GM18508 (cell line): ENCODE measurements around the gene KHDC1.
"Not testable (repeated sequence)": the region's sequence is repeated elsewhere in the genome, so short reads cannot be mapped to it uniquely, and the experiment has no call there.

ENCODE experiments used
- ATAC-seq: cut with Tn5 transposase; IDR thresholded peaks from one replicate; pipeline ENCODE4 v1.9.1; 2021; ENCODE audit warnings: moderate number of reproducible peaks; ENCODE audit not compliant: insufficient read depth, unreplicated experiment

Gene KHDC1

DNA sequence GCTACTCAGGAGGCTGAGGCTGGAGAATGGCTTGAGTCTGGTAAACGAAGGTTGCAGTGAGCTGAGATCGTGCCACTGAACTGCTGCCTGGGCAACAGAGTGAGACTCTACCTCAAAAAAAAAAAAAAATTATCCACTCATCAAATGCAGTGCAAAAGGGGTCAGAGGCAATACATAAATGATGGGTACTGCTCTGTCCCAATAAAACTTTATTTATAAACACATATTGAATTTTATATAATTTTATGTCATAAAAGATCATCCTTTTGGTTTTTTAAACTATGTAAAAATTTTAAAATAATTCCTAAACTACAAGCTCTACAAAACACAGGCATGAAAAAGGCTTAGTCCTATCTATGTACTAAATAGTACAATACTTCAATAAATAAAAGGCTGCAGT, 10.3 kb downstream of the KHDC1 start:
- no peak for ATAC-seq

DNA sequence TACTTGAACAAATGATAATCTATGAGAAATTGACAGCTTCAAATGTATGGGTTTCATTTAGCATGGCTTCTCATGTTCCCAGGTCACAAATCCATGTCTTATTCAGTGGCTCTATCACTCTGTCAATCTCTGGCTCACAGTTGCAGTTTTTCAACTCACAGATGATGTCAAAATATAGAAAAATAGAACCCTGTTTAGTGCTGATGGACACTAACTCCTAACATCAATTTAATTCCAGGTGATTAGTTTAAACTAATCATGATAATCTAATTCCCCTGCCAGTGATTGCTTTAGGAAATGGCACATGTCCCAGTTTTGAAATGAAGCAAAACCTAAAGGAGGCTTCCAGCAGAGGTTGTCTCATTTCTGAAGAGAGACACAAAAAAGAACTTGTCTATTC, 13.0 kb downstream of the KHDC1 start:
- ATAC-seq: no peak

GRCh38 chr6:73248192-73248903, 14.6 kb downstream of the KHDC1 start:
- ATAC-seq: no peak

- no peak for ATAC-seq
Measured at GRCh38 chr6:73242001-73242400, 21.0 kb downstream of the KHDC1 start.

- no peak for ATAC-seq
Measured at GRCh38 chr6:73240730-73241129, 22.3 kb downstream of the KHDC1 start.

DNA sequence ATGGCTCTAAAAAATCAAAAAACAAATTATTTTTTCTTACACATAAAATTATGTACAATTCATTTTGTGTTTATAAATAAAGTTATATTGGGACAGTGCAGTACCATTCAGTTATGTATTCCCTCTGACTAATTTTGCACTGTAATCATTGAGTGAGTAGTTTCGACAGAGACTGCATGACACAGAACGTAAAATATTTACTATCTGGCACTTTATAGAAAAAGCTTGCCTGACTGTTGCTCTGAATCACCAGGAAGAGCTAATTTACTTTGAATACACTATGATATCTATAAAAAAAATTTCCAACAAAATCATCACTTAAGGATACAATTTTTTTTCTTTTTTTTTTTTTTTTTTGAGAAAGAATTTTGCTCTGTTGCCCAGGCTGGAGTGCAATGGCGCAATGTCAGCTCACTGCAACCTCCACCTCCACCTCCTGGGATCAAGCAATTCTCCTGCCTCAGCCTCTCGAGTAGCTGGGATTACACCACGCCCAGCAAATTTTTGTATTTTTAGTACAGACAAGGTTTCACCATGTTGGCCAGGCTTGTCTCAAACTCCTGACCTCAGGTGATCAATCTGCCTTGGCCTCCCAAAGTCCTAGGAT, 26.7 kb downstream of the KHDC1 start:
- no peak for ATAC-seq

- no peak for ATAC-seq
Measured at GRCh38 chr6:73234733-73235132, 28.3 kb downstream of the KHDC1 start.

DNA sequence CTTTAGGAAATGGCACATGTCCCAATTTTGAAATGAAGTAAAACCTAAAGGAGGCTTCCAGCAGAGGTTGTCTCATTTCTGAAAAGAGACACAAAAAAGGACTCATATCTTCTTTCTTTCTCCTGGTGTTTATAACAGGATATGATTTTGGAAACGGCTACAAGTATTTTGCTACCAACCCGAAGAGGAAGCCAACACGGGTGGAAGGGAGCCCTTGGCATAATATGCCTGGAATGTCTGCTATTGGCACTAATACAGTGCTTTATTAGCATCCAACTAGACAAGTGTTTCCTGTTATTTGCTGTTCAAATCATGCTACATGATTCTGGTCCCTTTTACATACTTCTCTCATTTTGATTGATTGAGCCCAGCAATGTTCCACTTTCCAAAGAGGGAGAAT, 29.0 kb downstream of the KHDC1 start:
- not testable (repeated sequence) for ATAC-seq

DNA sequence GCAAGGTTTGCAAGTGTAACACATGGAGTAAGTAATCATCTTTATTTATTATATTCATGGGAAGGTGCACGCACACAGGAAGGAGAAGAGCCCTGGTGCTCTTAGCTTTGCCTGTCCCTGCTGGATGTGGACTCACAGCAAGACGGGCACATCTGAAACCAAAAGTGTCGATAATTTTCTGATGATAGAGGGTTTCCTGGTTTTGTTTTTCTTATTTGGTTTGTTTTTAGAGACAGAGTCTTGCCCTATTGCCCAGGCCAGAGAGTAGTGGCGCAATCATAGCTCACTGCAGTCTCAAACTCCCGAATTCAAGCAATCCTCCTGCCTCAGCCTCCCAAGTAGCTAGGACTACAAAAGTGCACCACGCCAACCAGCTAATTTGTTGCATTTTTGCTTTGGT, 29.9 kb downstream of the KHDC1 start:
- ATAC-seq: no peak

GRCh38 chr6:73231986-73232391, 31.0 kb downstream of the KHDC1 start:
- peak; percentile 62 for ATAC-seq

GRCh38 chr6:73227606-73228255, 35.3 kb downstream of the KHDC1 start:
- ATAC-seq: no peak

GRCh38 chr6:73225396-73225795, 37.6 kb downstream of the KHDC1 start, which contains the start of gene KHDC1L:
KHDC1L (minus strand) TSS chr6:73225496; CDS start chr6:73225408, 88 bp downstream.
- ATAC-seq: no peak

- ATAC-seq: no peak
Measured at GRCh38 chr6:73216859-73217258, 46.1 kb downstream of the KHDC1 start.

DNA sequence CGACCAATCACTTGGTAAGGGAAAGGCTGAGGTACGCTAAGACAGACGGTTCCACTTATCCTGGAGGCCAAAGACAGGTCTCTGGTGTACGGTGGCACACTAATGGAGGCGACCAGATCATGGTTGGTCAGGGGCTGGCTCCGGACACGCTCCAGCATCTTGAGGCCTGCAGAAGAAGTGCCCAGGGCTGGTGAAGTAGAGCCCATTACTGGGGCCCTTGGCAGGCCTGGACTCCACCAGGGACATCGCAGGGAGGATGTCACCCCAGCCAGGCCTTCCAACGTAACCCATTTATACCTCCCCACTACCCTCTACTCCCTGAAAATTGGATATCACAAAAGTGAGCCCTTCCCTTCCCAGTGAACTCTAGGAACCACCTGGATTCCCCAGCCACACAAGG, 53.9 kb downstream of the KHDC1 start:
- ATAC-seq: no peak

DNA sequence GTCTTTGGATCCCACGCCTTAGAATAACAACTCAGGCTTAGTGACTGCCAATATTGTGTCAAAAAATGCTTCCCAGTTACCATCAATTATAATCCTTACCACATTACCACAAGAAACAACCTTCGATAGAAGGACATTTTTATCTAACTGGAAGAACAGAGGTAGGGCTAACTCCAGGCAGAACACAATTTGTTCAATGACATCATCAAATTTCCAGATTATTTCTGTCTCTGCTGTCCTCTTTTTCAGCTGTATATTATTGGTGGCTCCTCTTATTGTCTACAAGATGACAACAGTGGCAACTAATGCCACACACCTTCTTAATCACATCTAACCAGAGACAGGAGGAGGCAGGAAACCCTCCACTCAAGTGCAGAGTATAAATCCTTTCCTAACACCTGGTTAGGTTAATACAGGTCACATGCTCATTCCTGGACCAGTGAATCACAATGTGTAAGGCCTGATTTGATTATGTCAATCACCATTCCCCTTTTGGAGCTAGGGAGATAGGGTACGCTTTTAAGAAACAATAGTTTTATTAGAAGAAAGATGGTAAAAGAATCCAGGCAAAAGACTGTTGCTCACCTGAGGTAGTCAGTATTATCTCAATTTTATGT, 55.7 kb downstream of the KHDC1 start:
- ATAC-seq: no peak

- no peak for ATAC-seq
Measured at GRCh38 chr6:73204252-73204651, 58.7 kb downstream of the KHDC1 start.

DNA sequence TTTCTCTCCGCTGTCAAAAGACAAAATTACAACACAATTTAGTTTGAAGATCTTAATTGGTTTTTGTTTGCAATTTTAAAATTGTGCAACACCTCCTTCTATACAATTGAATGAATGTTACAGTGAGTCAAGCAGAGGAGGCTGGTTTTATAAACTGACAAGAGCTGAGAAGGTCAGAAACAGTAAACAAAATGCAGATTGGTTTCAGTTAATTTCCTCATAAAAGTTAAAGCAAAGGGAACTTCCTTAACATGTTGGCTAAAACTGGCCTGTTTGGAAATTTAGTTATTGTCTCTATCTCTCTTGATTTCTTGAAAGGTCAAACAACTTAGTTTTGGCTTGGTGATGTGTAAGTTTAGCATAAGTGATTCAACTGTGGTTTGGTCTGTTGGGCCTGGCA, 59.9 kb downstream of the KHDC1 start:
- ATAC-seq: no peak

DNA sequence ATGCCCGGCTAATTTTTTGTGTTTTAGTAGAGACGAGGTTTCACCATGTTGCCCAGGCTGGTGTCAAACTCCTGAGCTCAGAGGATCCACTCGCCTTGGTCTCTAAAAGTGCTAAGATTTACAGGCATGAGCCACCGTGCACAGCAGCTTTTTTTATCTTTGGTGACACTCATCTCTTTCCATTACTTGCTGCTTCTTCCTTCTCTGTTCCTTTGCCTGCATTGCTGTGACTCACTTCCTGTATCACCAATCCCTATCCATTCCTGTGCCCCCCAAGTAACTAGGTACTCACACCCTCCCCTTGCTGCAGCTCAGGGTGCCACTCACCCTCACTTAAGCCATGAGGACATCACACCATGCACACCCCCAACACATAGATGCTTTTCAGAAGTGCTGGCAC, 62.3 kb downstream of the KHDC1 start:
- ATAC-seq: no peak

- no peak for ATAC-seq
Measured at GRCh38 chr6:73200247-73200646, 62.7 kb downstream of the KHDC1 start.

- ATAC-seq: no peak
Measured at GRCh38 chr6:73194744-73195143, 68.3 kb downstream of the KHDC1 start.

DNA sequence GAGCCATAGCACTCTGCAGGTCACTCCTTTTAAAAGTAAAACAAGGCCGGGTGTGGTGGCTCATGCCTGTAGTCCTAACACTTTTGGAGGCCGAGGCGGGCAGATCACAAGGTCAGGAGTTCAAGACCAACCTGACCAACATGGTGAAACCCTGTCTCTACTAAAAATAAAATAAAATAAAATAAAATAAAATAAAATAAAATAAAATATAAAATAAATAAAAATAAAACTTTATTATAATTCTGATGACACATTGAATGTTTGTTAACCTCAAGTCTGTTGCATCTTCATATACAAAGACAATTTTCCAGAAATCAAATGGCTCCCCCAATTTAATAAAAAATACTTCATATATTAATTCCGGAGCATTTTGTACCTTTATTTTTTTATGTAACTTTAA, 69.7 kb downstream of the KHDC1 start:
- not testable (repeated sequence) for ATAC-seq
